Large intestine (tissue), 12 donors: ENCODE data around the gene CDH8. TPM values are rescaled to one million over a fixed set of nuclear protein-coding genes. Genes with fewer than 3 reads are reported as not detected.

ENCODE experiments used
- DNase-seq, 2 donors: peaks; one replicate each; pipeline versions ENCODE4 v3.0.0 to v3.0.0-alpha.2; 2013
- H3K27ac ChIP-seq: one replicate; pipeline ENCODE4 v1.5.1; 2013; ENCODE audit warnings: low read length
- H3K27me3 ChIP-seq: 2 replicates; pipeline ENCODE4 v1.6.1; 2013; ENCODE audit warnings: low read length; ENCODE audit not compliant: control insufficient read depth, insufficient read depth
- H3K36me3 ChIP-seq: 2 replicates; pipeline ENCODE4 v1.6.1; 2013; ENCODE audit warnings: low read length; ENCODE audit not compliant: control insufficient read depth, insufficient read depth
- H3K4me1 ChIP-seq: one replicate; pipeline ENCODE4 v1.6.1; 2013; ENCODE audit warnings: low read length; ENCODE audit not compliant: control insufficient read depth, insufficient read depth
- H3K4me3 ChIP-seq: one replicate; pipeline ENCODE4 v1.5.1; 2013; ENCODE audit warnings: low read length
- H3K9me3 ChIP-seq: one replicate; pipeline ENCODE4 v1.6.1; 2013; ENCODE audit warnings: mild to moderate bottlenecking, low read depth, low read length, moderate library complexity; ENCODE audit not compliant: control insufficient read depth
- WGBS: methylation state at CpG from one replicate; pipeline ENCODE4 v1.1.5; 2013; ENCODE audit warnings: low lambda C conversion rate; ENCODE audit not compliant: insufficient coverage; 5-methylcytosine and 5-hydroxymethylcytosine counted together
- long read RNA-seq, 11 donors: transcript quantifications; one replicate each; lab custom pipeline, GENCODE V29; 2026
- polyA plus RNA-seq: library from polyadenylated mRNA; unstranded; fragments of 120-200 nt; gene quantifications from one replicate; pipeline ENCODE4 v1.2.1, GENCODE V29; 2013

CDH8 gene, protein sequence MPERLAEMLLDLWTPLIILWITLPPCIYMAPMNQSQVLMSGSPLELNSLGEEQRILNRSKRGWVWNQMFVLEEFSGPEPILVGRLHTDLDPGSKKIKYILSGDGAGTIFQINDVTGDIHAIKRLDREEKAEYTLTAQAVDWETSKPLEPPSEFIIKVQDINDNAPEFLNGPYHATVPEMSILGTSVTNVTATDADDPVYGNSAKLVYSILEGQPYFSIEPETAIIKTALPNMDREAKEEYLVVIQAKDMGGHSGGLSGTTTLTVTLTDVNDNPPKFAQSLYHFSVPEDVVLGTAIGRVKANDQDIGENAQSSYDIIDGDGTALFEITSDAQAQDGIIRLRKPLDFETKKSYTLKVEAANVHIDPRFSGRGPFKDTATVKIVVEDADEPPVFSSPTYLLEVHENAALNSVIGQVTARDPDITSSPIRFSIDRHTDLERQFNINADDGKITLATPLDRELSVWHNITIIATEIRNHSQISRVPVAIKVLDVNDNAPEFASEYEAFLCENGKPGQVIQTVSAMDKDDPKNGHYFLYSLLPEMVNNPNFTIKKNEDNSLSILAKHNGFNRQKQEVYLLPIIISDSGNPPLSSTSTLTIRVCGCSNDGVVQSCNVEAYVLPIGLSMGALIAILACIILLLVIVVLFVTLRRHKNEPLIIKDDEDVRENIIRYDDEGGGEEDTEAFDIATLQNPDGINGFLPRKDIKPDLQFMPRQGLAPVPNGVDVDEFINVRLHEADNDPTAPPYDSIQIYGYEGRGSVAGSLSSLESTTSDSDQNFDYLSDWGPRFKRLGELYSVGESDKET
- 2.0 TPM for polyA plus RNA-seq
- long read RNA-seq, donor 1: 0 reads
- long read RNA-seq, donor 2: 0 reads
- long read RNA-seq, donor 3: 0 reads
- long read RNA-seq, donor 4: 0 reads
- long read RNA-seq, donor 5: 0 reads
- long read RNA-seq, donor 6, partial matches to known transcripts: 0 of 1 reads
- long read RNA-seq, donor 6, other reads (novel, unspliced or antisense): 0 of 1 reads
- long read RNA-seq, donor 7: 0 reads
- long read RNA-seq, donor 8: 0 reads
- long read RNA-seq, donor 9: 0 reads
- long read RNA-seq, donor 10, partial matches to known transcripts: 0 of 1 reads
- long read RNA-seq, donor 10, other reads (novel, unspliced or antisense): 0 of 1 reads
- long read RNA-seq, donor 11: 0 reads

DNA sequence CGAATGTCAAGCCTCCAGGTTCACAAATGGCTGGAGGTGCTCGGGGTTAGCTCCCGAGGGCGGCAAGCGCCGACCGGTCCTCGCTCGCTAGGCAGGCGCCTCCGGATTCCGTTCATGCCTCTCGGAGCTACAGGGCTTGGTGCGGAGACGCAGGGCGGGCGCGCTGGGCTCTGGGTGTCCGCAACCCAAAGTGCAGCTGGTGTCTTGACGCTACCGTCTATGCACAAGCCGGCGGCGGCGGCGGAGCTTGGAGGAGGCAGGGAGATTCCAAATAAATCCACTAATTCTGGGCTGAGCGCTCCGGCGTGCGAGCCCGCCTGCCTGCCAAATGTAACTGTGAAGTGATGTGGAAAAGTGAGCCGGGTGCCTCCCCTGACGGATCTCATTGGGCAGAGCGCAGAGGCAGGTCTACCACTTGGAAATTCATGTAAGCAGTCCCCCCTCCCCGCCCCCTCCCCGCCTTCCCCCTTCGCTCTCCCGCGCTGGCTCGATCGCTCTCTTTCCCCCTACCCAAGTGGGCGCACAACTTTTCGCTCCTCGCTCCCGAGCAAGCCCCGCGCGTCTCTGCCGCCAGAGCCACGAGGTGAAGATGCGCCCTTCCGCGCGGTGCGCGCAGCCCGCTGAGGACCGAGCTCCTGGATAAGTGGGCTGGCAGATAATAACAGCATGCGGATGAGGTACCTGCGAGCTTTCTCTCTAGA is at the start of gene CDH8:
Gene CDH8 (minus strand): TSS at position 338 of the 701 bp plus-strand sequence. CDS start 15,035 bp downstream, outside the sequence.
- peak within 1 kb of the TSS; percentile 38 for H3K4me3 ChIP-seq
- no peaks in the 10 kb centered on the region for H3K4me1 ChIP-seq
- peaks cover 42% of the 10 kb centered on the region for H3K27me3 ChIP-seq
- no peak within 1 kb of the TSS for H3K27ac ChIP-seq
- H3K36me3 ChIP-seq: no peaks in the 10 kb centered on the region
- DNase-seq: peak in 1 of 2 donors; percentile 17
- no peaks in the 10 kb centered on the region for H3K9me3 ChIP-seq
- no CpG with 5 or more reads among the region's 60 CpGs for WGBS

DNA sequence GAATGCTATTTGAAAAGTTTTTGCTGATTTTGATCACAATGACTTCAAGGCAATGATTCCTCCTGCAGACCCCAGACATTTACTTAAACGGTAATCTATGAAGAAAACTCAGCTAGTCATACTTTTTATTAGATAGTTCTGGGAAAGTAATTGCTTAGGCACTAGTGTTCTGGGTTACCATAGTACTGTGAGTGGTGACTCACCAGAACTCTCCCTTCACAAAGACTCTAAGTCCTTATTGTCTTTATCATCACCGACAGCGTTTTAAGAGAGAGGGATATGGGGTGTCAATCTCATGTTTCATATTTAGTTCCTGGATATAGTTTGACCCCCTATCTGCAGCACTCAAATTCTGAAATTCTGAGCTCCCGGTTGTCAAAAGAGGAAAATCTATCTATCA is 43.0 kb upstream of the CDH8 start:
- no peak for DNase-seq
- WGBS: 100% methylated on average over 1 of the region's 4 CpGs
- Histone ChIP-seq H3K4me3 (no peak overlapping the region), H3K4me1 (no peaks in the 10 kb centered on the region), H3K36me3 (no peaks in the 10 kb centered on the region), H3K27ac (no peak overlapping the region), H3K9me3 (no peaks in the 10 kb centered on the region), H3K27me3 (no peaks in the 10 kb centered on the region)

DNA sequence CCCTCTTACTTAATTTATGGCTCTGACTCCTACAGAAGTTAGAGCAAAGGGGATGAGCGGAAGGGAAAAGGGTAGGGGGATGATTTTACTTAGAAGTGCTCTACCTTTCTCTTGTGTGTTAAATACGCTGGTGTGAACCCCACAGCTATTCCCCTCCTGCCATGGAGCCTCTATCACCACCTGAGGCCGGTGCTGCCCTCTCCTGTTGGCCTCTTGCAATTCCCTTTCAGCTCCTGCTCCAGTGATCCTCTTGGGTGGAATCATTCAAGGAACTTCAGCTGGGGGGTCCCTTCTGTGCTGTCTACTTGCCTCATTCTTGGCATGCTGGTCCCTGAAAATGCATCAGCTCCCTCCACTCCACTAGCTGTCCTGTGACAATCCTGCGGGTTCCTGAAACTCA is 41.8 kb upstream of the CDH8 start:
- H3K36me3 ChIP-seq: no peaks in the 10 kb centered on the region
- H3K4me3 ChIP-seq: no peak overlapping the region
- no peaks in the 10 kb centered on the region for H3K4me1 ChIP-seq
- H3K27ac ChIP-seq: no peak overlapping the region
- DNase-seq: no peak
- WGBS: no CpG with 5 or more reads among the region's 4 CpGs
- H3K9me3 ChIP-seq: no peaks in the 10 kb centered on the region
- no peaks in the 10 kb centered on the region for H3K27me3 ChIP-seq

DNA sequence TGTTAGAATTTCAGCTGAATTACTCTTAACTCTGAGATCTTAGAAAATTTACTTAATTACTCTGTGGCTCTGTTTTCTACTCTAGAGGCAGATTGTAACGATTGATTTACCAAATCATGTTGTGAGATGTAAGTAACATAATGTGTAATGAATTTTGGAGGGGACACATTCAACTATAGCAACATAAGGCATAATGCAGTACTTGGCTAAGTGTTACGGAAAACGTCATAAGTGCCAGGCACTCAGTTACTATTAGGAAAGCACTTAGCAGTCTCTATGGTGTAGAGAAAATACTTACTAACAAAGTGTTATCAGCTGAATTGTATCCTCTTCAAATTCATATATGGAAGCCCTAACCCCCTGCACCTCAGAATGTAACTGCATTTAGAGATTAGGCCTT is 40.6 kb upstream of the CDH8 start:
- Histone ChIP-seq H3K27me3 (no peaks in the 10 kb centered on the region), H3K36me3 (no peaks in the 10 kb centered on the region), H3K9me3 (no peaks in the 10 kb centered on the region), H3K4me3 (no peak overlapping the region), H3K4me1 (no peaks in the 10 kb centered on the region), H3K27ac (no peak overlapping the region)
- no CpG with 5 or more reads among the region's 3 CpGs for whole genome bisulfite sequencing
- no peak for DNase-seq

DNA sequence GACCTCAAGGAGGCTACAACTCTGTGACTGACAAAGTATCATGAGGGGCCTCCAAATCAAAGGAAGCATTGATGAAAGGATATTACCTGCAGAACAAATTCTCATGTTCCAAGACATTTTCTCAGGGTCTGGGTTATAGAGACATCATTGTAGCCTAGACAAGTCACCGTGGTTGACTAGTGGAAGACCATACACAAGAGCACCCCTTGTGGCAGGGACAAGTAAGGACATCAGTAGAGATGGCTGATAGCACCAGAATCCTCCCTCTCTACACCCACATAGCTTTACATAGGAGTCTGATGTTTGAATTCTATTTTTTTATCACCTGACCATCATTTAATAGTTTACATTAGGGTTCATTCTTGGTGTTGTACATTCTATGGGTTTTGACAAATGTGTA is 32.5 kb upstream of the CDH8 start:
- no peak for DNase-seq
- Histone ChIP-seq H3K9me3 (no peaks in the 10 kb centered on the region), H3K27ac (no peak overlapping the region), H3K27me3 (no peaks in the 10 kb centered on the region), H3K4me1 (no peaks in the 10 kb centered on the region), H3K4me3 (no peak overlapping the region), H3K36me3 (no peaks in the 10 kb centered on the region)
- WGBS: no CpG with 5 or more reads among the region's 1 CpG

DNA sequence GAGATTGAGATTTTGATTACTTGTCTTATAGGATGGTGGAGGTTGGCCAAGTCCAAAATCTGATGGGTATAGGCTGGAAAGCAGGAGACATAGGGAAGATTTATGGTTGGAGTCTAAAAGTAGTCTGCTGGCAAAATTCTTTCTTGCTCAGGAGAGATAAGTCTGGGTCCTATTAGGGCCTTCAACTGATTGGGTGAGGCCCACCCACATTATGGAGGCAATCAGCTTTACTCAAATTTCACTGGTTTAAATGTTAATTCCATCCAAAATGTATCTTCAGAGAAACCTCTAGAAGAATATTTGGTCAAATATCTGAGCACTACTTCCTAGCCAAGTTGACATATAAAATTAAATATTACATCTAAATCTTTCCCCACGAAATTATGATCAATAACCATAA is 31.7 kb upstream of the CDH8 start:
- Histone ChIP-seq H3K4me3 (no peak overlapping the region), H3K4me1 (no peaks in the 10 kb centered on the region), H3K27me3 (no peaks in the 10 kb centered on the region), H3K9me3 (no peaks in the 10 kb centered on the region), H3K36me3 (no peaks in the 10 kb centered on the region), H3K27ac (no peak overlapping the region)
- DNase-seq: no peak
- WGBS: 69% methylated on average over 1 of the region's 1 CpG

DNA sequence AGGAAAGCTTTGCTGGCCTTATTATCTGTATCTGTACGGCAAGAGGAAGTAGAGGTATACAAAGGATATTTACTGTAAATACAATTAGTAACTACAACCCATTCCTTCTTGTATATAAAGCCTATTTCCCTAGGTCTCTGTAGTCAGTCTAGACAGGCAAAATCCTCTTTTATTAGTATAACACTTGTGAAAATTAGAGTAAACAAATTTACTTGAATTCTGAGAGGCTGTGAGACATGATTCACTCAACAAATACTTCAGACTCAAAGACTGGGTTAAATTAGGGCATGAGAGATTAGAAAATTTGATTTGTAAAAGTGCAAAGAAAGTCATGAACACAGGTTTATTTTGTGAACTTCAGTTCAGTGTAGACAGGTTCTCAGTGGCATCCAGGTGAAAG is 30.9 kb upstream of the CDH8 start:
- DNase-seq: no peak
- no peaks in the 10 kb centered on the region for H3K9me3 ChIP-seq
- no peaks in the 10 kb centered on the region for H3K36me3 ChIP-seq
- H3K27ac ChIP-seq: no peak overlapping the region
- H3K4me3 ChIP-seq: no peak overlapping the region
- WGBS: 100% methylated on average over 1 of the region's 1 CpG
- H3K4me1 ChIP-seq: no peaks in the 10 kb centered on the region
- no peaks in the 10 kb centered on the region for H3K27me3 ChIP-seq

DNA sequence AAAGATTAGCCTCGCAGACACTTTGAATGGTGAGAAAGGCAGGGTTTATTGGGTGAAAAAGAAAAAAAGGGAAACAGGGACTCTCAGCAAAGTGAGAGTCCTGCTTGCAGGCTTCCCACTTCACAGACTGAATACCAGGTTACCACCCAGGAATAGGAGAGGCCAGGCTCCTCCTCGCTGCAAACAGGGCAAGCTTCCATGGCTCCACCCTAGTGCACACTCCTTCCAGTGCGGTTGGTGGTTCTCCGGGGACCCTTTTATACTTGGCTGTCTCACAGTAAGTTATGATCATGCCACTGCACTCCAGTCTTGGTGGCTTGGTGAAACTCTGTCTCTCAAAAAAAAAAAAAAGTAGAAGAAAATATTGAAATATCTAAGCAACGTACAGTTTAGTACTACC is 30.5 kb upstream of the CDH8 start:
- H3K27ac ChIP-seq: no peak overlapping the region
- WGBS: 100% methylated on average over 1 of the region's 5 CpGs
- no peak overlapping the region for H3K4me3 ChIP-seq
- DNase-seq: no peak
- no peaks in the 10 kb centered on the region for H3K36me3 ChIP-seq
- H3K9me3 ChIP-seq: no peaks in the 10 kb centered on the region
- H3K4me1 ChIP-seq: no peaks in the 10 kb centered on the region
- H3K27me3 ChIP-seq: no peaks in the 10 kb centered on the region

DNA sequence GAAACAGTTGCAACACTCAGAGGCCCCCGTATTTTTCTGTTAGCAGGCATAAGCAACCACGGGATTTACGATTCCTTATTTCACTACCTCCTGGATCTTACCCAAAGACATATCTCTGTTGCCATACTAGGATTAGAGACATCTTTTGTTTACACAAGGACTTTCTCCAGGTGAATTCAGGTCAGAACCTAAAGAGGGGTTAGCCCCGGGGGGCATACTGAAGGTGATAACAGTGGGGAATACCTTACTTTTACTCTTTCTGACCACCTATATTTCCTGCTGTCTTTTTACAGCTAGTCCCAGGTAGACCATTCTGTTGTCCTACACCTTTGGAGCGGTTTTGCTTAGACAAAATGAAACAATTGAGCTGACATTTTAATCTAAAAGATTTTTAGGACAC is 27.9 kb upstream of the CDH8 start:
- no peaks in the 10 kb centered on the region for H3K9me3 ChIP-seq
- WGBS: 33% methylated on average over 1 of the region's 5 CpGs

DNA sequence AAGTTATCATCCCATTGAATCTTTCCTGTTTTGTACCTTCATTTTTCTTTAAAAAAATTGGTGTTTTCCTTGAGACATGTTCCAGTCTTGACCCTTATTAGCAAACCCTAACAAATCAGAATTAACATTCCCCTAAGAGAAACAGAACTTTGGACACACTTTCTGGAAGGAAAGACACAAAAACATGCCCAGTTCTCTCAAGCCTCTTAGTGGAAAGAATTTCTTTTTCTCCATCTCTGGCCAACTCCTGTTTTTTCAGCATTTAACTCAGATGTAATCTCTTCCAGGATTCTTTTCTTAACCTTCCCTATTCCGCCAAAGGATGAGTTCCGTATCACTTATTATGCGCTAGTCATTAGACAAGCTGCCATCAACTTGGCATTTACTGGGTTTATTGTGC is 23.9 kb upstream of the CDH8 start:
- Histone ChIP-seq H3K9me3 (no peaks in the 10 kb centered on the region), H3K4me1 (no peaks in the 10 kb centered on the region)
- WGBS: 80% methylated on average over 2 of the region's 3 CpGs

More for the DNA sequence above, 27.9 kb upstream of the CDH8 start:
- no peak for DNase-seq
- H3K36me3 ChIP-seq: no peaks in the 10 kb centered on the region
- no peaks in the 10 kb centered on the region for H3K27me3 ChIP-seq
- no peaks in the 10 kb centered on the region for H3K4me1 ChIP-seq
- H3K27ac ChIP-seq: no peak overlapping the region
- no peak overlapping the region for H3K4me3 ChIP-seq

More for the DNA sequence above, 23.9 kb upstream of the CDH8 start:
- no peaks in the 10 kb centered on the region for H3K36me3 ChIP-seq
- no peak overlapping the region for H3K27ac ChIP-seq
- no peak for DNase-seq
- no peaks in the 10 kb centered on the region for H3K27me3 ChIP-seq
- H3K4me3 ChIP-seq: no peak overlapping the region
